ENCODE data around the gene PPM1B. TPM values are rescaled to one million over a fixed set of nuclear protein-coding genes. Genes with fewer than 3 reads are reported as not detected.

PPM1B gene
- total RNA-seq, 1 donor from 2014 or later, result 27.9 TPM

- intact Hi-C loops (cut with DNase I), result no loop called here
- DNase-seq (ENCODE audit: low spot score in 2 of 2), result no peak
- peak overlapping the region in 1 of 2 donors; percentile 60 for H3K27ac ChIP-seq
- TF ChIP-seq, protein P1, sequence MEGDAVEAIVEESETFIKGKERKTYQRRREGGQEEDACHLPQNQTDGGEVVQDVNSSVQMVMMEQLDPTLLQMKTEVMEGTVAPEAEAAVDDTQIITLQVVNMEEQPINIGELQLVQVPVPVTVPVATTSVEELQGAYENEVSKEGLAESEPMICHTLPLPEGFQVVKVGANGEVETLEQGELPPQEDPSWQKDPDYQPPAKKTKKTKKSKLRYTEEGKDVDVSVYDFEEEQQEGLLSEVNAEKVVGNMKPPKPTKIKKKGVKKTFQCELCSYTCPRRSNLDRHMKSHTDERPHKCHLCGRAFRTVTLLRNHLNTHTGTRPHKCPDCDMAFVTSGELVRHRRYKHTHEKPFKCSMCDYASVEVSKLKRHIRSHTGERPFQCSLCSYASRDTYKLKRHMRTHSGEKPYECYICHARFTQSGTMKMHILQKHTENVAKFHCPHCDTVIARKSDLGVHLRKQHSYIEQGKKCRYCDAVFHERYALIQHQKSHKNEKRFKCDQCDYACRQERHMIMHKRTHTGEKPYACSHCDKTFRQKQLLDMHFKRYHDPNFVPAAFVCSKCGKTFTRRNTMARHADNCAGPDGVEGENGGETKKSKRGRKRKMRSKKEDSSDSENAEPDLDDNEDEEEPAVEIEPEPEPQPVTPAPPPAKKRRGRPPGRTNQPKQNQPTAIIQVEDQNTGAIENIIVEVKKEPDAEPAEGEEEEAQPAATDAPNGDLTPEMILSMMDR (IDR thresholded peaks at IDR 0.05), result no peak
- no peaks in the 10 kb centered on the region for H3K9me3 ChIP-seq
- no peaks in the 10 kb centered on the region for H3K4me1 ChIP-seq
- no peak overlapping the region for H3K4me3 ChIP-seq
- H3K36me3 ChIP-seq, result no peaks in the 10 kb centered on the region
- H3K27me3 ChIP-seq, result no peaks in the 10 kb centered on the region
Measured at GRCh38 chr2:44155666-44156446, 12.8 kb upstream of the PPM1B start.

DNA sequence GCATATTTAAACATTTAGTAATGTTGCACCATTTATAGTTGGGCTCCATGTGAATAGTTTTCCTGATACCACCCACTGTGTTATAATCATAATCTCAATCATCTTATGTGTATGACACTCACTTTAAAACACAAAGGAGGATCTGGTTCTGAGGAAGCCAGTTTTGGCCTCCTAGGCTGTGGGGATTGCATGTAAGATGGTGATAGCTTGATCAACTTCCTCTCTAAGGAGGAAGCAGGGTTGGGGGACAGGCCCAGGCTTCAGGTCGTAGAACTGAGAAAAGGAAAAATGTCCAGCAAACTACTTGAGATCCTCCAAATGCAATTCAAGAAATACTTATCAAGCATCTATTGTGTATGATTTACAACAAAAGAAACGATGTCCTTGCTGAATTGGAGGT is 4.9 kb upstream of the PPM1B start:
- TF ChIP-seq, protein P1 (IDR thresholded peaks at IDR 0.05), result no peak
- DNase-seq (ENCODE audit: low spot score in 2 of 2), result no peak
- no peak overlapping the region for H3K4me3 ChIP-seq
- H3K27ac ChIP-seq, result no peak overlapping the region
- intact Hi-C loops (cut with DNase I), result loop anchor here (10.0 kb wide), 1 partner anchor 131 kb away; no protein-coding TSS in a partner anchor
- no peaks in the 10 kb centered on the region for H3K9me3 ChIP-seq
- no peaks in the 10 kb centered on the region for H3K27me3 ChIP-seq
- no peaks in the 10 kb centered on the region for H3K4me1 ChIP-seq
- H3K36me3 ChIP-seq, result no peaks in the 10 kb centered on the region

DNA sequence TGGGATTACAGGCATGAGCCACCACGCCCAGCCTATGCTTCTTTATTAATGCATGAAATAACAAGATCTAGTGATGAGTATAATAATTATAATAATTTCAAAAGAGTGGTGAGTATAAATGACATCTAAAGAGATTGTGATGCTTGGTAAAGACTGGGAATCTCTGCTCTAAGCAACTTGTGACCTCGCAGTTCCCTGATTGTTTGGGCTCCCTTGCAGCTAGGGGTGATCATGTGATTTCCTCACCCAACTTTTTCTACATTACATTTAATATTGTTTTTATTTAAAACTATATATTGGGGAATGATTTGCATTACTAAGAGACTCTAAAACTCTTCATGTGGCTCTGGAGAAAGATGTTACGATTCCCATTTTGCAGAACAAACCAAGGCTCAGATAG is 4.1 kb upstream of the PPM1B start:
- Histone ChIP-seq H3K27me3 (no peaks in the 10 kb centered on the region), H3K27ac (no peak overlapping the region), H3K4me3 (no peak overlapping the region), H3K4me1 (no peaks in the 10 kb centered on the region), H3K36me3 (no peaks in the 10 kb centered on the region), H3K9me3 (no peaks in the 10 kb centered on the region)
- DNase-seq (ENCODE audit: low spot score in 2 of 2), result no peak
- intact Hi-C loops (cut with DNase I), result loop anchor here (5.0 to 10.0 kb wide), 2 partner anchors 130 to 843 kb away; partner anchors contain the start of gene SIX2
- TF ChIP-seq, protein P1 (IDR thresholded peaks at IDR 0.05), result no peak

GRCh38 chr2:44166096-44166495 is 2.6 kb upstream of the PPM1B start:
- intact Hi-C loops (cut with DNase I), result loop anchor here (5.0 to 10.0 kb wide), 2 partner anchors 129 to 841 kb away; partner anchors contain the start of gene SIX2

DNA sequence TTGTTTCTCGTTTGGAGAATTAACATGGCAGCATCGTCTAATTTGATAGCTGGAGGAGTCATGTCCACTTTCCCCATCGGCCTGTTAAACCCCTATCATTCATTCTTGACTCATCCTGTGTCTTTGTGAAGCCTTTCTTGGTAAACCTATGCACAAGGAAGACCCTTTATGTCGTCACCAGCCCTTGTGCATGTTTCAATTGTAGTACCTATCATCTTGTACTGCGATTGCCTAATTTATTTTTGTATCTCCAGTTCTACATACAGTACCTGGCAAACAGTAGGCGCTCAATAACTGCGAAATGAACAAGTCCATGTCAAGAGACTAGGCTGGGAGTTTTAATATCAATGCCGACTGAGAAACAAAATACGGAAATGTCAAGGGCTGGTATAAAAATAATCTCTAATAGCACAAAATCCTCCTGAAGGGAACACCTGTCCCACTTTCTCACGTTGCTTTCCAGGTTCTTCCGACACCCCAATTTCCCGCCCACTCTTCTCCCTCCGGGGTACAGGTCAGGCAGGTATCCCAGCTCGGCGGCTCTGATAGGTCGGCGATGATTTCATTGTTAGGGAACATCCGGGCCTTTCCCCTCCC is 1.3 kb upstream of the PPM1B start:
- Histone ChIP-seq H3K4me3 (peak overlapping the region; percentile 57 to 76), H3K4me1 (peaks cover 0 to 9% of the 10 kb centered on the region in 2 donors), H3K27me3 (no peaks in the 10 kb centered on the region), H3K9me3 (no peaks in the 10 kb centered on the region), H3K27ac (peak overlapping the region; percentile 95 to 98), H3K36me3 (no peaks in the 10 kb centered on the region)
- DNase-seq (ENCODE audit: low spot score in 2 of 2), result no peak
- intact Hi-C loops (cut with DNase I), result loop anchor here (5.0 to 10.0 kb wide), 2 partner anchors 127 to 840 kb away; partner anchors contain the start of gene SIX2
- TF ChIP-seq, protein P1 (IDR thresholded peaks at IDR 0.05), result no peak

More at GRCh38 chr2:44166096-44166495, 2.6 kb upstream of the PPM1B start:
- Histone ChIP-seq H3K4me3 (no peak overlapping the region), H3K36me3 (no peaks in the 10 kb centered on the region), H3K4me1 (peaks cover 0 to under 1% of the 10 kb centered on the region in 2 donors), H3K27me3 (no peaks in the 10 kb centered on the region), H3K9me3 (no peaks in the 10 kb centered on the region), H3K27ac (no peak overlapping the region)
- no peak for DNase-seq (ENCODE audit: low spot score in 2 of 2)
- TF ChIP-seq, protein P1 (IDR thresholded peaks at IDR 0.05), result no peak

Measured in ascending aorta (tissue), 2 donors.